HEK293 (cell line): ENCODE results near the gene UBA1.

Experiments used
- YY1 ChIP-seq: fragments of 450-650 bp; formaldehyde crosslinking; IDR thresholded peaks from 2 replicates; pipeline ENCODE4 v1.5.1; 2018; ENCODE audit warnings: missing biosample characterization, missing genetic modification characterization
- ZEB2 ChIP-seq: fragments of 450-650 bp; formaldehyde crosslinking; IDR thresholded peaks from 2 replicates; pipeline ENCODE4 v1.5.1; 2016; ENCODE audit warnings: missing biosample characterization, missing genetic modification characterization
- ZNF112 ChIP-seq: fragments of 450-650 bp; formaldehyde crosslinking; IDR thresholded peaks from 2 replicates; pipeline ENCODE4 v1.5.0; 2017; ENCODE audit warnings: missing biosample characterization, missing genetic modification characterization
- ZNF146 ChIP-seq: fragments of 450-650 bp; formaldehyde crosslinking; IDR thresholded peaks from 2 replicates; pipeline ENCODE4 v1.5.1; 2016; ENCODE audit warnings: missing biosample characterization, missing genetic modification characterization
- ZNF2 ChIP-seq: fragments of 450-650 bp; formaldehyde crosslinking; IDR thresholded peaks from 2 replicates; pipeline ENCODE4 v1.5.1; 2016; ENCODE audit warnings: missing biosample characterization, missing genetic modification characterization
- ZNF529 ChIP-seq: fragments of 450-650 bp; formaldehyde crosslinking; IDR thresholded peaks from 2 replicates; pipeline ENCODE4 v1.5.1; 2017; ENCODE audit warnings: missing genetic modification characterization, missing biosample characterization; ENCODE audit not compliant: insufficient replicate concordance
- ZNF658 ChIP-seq: fragments of 450-650 bp; formaldehyde crosslinking; IDR thresholded peaks from 2 replicates; pipeline ENCODE4; 2016; ENCODE audit warnings: missing biosample characterization, missing genetic modification characterization
- TF ChIP-seq, protein P1 (sequence below): fragments of 450-650 bp; formaldehyde crosslinking; IDR thresholded peaks from 2 replicates; pipeline ENCODE4 v1.5.1; 2016; ENCODE audit warnings: missing biosample characterization, missing genetic modification characterization, low read depth
- TF ChIP-seq, protein P2 (sequence below): fragments of 450-650 bp; formaldehyde crosslinking; IDR thresholded peaks from 2 replicates; pipeline ENCODE4 v1.5.1; 2016; ENCODE audit warnings: missing biosample characterization, missing genetic modification characterization
- TF ChIP-seq, protein P3 (sequence below): fragments of 450-650 bp; formaldehyde crosslinking; IDR thresholded peaks from 2 replicates; pipeline ENCODE4 v1.5.1; 2016; ENCODE audit warnings: missing biosample characterization, missing genetic modification characterization

DNA sequence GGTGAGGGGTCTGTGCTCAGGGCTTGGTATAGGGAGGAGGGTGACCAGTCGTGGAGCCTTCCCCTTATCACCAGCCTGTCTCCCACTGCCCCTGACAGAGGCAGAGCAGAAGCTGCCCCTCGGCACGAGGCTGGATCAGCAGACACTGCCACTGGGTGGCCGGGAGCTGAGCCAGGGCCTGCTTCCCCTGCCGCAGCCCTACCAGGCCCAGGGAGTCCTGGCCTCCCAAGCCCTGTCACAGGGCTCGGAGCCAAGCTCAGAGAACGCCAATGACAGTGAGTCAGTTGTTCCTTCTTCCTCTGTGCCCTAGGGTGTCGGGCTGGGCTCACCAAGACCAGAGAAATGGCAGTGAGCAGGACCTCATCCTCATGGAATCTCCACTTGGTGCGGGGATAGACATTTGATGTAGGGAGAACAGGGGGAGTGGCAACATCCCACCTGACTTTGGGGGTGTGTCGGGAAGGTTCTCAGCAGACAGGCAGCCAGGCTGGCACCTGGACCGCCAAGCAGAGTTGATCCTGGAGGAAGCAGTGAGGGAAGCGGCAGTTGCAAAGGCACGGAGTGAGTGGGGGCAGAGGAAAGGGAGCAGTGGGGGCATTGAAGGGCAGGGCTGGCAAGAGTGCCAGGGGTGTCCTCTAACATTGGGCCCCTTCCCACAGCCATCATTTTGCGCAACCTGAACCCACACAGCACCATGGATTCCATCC is 14.3 kb upstream of the UBA1 start:
- TF ChIP-seq, protein P1, sequence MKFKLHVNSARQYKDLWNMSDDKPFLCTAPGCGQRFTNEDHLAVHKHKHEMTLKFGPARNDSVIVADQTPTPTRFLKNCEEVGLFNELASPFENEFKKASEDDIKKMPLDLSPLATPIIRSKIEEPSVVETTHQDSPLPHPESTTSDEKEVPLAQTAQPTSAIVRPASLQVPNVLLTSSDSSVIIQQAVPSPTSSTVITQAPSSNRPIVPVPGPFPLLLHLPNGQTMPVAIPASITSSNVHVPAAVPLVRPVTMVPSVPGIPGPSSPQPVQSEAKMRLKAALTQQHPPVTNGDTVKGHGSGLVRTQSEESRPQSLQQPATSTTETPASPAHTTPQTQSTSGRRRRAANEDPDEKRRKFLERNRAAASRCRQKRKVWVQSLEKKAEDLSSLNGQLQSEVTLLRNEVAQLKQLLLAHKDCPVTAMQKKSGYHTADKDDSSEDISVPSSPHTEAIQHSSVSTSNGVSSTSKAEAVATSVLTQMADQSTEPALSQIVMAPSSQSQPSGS = no peak
- TF ChIP-seq, protein P2, sequence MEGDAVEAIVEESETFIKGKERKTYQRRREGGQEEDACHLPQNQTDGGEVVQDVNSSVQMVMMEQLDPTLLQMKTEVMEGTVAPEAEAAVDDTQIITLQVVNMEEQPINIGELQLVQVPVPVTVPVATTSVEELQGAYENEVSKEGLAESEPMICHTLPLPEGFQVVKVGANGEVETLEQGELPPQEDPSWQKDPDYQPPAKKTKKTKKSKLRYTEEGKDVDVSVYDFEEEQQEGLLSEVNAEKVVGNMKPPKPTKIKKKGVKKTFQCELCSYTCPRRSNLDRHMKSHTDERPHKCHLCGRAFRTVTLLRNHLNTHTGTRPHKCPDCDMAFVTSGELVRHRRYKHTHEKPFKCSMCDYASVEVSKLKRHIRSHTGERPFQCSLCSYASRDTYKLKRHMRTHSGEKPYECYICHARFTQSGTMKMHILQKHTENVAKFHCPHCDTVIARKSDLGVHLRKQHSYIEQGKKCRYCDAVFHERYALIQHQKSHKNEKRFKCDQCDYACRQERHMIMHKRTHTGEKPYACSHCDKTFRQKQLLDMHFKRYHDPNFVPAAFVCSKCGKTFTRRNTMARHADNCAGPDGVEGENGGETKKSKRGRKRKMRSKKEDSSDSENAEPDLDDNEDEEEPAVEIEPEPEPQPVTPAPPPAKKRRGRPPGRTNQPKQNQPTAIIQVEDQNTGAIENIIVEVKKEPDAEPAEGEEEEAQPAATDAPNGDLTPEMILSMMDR = no peak
- TF ChIP-seq ZNF2 (tag by site-specific recombination) (no peak), YY1 (tag by site-specific recombination) (no peak), ZNF529 (tag by site-specific recombination) (no peak), ZNF658 (no peak), ZNF112 (tag by site-specific recombination) (no peak), ZNF146 (no peak), ZEB2 (tag by site-specific recombination) (no peak)
- TF ChIP-seq, protein P3, sequence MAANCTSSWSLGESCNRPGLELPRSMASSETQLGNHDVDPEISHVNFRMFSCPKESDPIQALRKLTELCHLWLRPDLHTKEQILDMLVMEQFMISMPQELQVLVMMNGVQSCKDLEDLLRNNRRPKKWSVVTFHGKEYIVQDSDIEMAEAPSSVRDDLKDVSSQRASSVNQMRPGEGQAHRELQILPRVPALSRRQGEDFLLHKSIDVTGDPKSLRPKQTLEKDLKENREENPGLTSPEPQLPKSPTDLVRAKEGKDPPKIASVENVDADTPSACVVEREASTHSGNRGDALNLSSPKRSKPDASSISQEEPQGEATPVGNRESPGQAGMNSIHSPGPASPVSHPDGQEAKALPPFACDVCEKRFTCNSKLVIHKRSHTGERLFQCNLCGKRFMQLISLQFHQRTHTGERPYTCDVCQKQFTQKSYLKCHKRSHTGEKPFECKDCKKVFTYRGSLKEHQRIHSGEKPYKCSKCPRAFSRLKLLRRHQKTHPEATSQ (tag by site-specific recombination) = no peak
